Keratinocyte (primary cell): ENCODE results near the gene CHD8.

ENCODE experiments used
- EZH2 ChIP-seq: IDR thresholded peaks from one replicate; pipeline ENCODE4 v1.6.1; 2012; ENCODE audit warnings: inconsistent platforms, mild to moderate bottlenecking, low read length, moderate library complexity
- TF ChIP-seq, protein P1 (sequence below), 3 experiments: IDR thresholded peaks in 1 of 3; conservative IDR thresholded peaks in 1 of 3; optimal IDR thresholded peaks in 1 of 3; 2 replicates in 2 of 3; 3 replicates in 1 of 3; pipeline versions ENCODE3 to v1.5.1; 2011; ENCODE audit warnings: low read length in 3 of 3, mild to moderate bottlenecking in 3 of 3, moderate library complexity in 2 of 3, control low read depth in 1 of 3, inconsistent platforms in 1 of 3; ENCODE audit not compliant: insufficient read depth in 2 of 3; ENCODE audit errors: extremely low read depth in 1 of 3

DNA sequence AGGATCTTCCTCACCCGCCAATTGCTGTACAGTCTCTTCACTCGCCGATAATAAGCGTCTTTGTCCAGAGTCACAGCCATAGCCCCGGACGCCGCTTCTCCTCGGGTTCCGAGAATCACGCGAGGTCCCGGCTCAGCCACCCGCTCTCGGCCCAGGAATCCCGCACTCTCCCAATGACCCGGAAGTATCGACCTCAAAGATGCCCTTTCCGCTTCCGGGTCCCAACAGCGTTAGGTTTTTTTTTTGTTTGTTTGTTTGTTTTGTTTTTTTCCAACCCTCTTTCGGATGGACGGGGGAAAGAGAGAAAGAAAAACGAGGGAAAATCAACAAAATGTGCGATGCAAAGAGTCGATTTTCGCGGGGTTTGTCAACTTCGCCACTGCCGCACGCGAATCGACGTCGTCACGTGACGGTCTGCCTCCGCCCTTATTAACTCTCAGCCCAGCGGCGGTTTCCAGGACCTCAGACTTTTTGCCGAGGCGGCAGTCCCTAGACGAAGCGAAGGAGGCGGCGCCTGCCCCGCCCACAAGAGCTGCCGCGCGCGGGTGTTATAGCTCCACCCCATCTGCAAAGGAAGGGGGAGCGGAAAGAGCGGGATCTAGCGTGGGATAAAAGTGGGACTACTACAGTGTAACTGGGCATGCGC lies 72.0 kb downstream of the CHD8 start, which contains the start of gene SUPT16H:
- TF ChIP-seq, protein P1, sequence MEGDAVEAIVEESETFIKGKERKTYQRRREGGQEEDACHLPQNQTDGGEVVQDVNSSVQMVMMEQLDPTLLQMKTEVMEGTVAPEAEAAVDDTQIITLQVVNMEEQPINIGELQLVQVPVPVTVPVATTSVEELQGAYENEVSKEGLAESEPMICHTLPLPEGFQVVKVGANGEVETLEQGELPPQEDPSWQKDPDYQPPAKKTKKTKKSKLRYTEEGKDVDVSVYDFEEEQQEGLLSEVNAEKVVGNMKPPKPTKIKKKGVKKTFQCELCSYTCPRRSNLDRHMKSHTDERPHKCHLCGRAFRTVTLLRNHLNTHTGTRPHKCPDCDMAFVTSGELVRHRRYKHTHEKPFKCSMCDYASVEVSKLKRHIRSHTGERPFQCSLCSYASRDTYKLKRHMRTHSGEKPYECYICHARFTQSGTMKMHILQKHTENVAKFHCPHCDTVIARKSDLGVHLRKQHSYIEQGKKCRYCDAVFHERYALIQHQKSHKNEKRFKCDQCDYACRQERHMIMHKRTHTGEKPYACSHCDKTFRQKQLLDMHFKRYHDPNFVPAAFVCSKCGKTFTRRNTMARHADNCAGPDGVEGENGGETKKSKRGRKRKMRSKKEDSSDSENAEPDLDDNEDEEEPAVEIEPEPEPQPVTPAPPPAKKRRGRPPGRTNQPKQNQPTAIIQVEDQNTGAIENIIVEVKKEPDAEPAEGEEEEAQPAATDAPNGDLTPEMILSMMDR (optimal IDR thresholded peaks at IDR 0.05 in 1 of 3, IDR thresholded peaks at IDR 0.05 in 1 of 3, conservative IDR thresholded peaks at IDR 0.05 in 1 of 3; ENCODE audit: extremely low read depth in 1 of 3, insufficient read depth in 2 of 3, low read length in 3 of 3) = no peak
- TF ChIP-seq EZH2 = no peak
